GM19468 (cell line): ENCODE results near the gene CHN2.
"Not testable (repeated sequence)": the region's sequence is repeated elsewhere in the genome, so short reads cannot be mapped to it uniquely, and the experiment has no call there.

Experiments used
- ATAC-seq: cut with Tn5 transposase; IDR thresholded peaks from one replicate; pipeline ENCODE4 v1.9.1; 2021; ENCODE audit warnings: mild to moderate bottlenecking, moderate library complexity, moderate number of reproducible peaks; ENCODE audit not compliant: unreplicated experiment; ENCODE audit errors: extremely low read depth

The CHN2 gene

DNA sequence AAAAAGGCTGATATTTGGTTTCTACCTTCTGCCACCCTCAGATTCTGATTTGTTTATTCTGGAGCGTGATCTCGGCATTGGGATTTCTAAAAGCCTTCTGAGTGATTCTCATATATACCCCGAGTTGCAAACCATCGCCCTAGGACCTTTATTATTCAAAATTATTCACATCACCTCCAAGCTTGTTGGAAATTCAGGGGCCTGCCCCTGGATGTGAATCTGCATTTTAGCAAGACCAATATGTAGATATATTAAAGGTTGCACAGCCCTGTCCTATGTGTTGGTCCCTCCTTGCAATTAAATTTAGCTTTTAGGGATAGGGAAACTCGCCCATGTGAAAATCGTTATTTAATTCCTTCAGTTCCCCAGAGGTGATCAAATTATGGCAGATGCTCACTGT, 9.0 kb upstream of the CHN2 start:
- ATAC-seq, result no peak

- ATAC-seq, result no peak
Observed at GRCh38 chr7:29189743-29190201, 4.8 kb upstream of the CHN2 start.

DNA sequence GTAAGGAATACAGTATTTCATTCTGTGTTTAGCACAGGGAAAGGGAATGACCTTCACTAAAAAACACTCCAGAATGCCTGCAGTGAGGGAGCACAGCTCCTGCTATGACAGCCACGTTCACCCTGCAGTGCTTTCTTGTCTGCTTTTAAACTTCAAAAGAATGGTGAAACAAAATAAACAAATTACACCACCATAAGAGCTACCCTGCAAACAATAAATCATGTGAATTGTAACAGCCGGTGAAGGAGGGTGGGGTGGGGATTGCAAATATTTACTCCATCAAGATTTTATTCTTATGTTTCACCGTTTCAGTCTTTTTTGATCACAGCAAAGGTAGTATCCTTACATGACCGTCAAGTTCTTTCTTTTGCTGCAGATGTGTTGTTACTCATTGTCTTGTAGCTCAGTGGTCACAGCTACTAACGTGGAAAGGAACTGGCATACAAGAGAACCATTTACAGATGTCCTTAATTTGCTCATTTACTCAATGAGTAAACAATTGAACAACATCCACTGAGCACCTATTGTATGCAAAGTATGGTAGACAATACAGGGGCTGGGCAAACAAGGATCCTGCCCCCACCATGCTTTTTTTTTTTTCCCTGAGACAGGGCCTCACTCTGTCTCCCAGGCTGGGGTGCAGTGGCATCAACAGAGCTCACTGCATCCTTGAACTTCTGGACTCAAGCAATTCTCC, 4.1 kb upstream of the CHN2 start:
- no peak for ATAC-seq

DNA sequence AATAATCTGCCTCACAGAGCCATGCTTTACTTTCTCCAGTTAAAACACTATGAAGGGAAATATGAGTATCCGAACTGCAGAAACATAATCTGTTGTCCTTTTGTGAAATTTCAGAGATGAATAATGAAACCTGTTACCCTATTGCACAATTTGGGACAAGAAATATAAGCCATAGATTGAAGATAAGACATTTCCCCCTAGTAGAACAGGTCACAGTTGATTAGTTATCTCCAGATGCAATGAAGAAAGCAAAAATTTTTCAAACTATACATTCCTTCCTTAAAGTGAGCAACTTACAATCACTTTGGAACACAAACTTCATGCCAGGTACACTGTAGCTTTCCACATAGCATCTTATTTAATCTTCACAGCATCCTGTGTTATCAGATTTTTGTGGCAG, 2.3 kb upstream of the CHN2 start:
- no peak for ATAC-seq

DNA sequence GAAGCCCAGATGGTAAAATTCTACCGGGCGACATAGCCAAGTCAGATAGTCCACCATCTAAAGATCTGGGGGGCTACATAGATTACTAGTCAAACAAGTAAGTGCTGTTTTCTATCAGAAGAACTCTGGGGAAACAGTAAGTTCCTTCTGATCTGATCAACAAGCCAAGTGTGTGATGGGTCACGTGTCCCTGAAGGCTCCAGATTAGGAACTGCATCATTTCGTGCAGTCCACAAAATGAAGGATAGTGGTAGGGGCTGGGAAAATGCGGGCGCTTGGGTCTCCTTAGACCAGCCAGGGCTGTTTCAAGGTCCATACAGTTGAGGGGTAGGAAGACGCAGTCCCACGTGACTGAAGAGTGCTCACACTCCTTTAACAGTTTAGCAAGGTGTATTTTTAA, 1.8 kb upstream of the CHN2 start:
- ATAC-seq, result no peak

DNA sequence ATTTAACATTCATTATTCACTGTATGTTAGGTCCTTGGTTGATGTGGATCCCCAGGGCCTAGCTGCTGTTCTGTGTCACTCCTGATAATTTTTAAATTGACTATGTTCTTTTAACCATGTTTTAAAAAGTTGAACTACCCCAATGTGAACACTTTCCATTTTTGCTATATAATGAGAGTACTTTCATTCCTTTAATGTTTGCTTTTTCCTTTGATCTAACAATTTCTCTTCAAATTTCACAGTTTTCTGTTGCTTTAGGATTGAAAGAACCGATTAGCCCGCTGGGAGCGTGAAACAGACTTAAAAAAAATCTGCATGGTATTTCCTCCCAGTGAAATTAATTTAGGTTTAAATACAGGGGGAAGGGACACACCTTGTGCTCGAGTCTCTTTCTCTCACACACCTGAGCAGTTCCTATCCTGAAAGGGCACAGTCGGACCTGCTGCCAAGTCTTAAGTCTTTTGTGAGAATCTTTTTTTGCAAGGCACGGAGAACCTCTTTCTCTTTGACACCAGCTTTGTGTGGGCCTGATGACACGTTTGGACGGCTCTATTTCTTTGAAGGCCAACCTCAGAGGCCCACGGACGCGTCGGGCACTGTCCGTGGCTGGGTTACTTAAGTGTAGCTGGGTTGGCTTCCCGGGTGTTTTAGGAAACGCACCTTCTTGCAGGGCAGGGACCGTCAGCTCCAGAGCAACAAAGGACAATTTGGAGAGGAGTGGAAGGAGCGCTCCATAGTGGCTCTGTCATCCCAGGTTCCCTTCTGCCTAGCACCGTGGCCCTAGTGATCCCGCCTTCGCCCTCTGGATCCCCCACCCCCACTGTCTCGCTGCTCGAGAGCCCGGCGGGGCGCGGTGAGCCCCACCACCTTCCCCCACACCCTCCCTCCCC, 1.0 kb upstream of the CHN2 start:
- no peak for ATAC-seq

- no peak for ATAC-seq
Observed at GRCh38 chr7:29194206-29194593, 375 bp upstream of the CHN2 start.

GRCh38 chr7:29196191-29196590, 1.6 kb downstream of the CHN2 start:
- no peak for ATAC-seq

DNA sequence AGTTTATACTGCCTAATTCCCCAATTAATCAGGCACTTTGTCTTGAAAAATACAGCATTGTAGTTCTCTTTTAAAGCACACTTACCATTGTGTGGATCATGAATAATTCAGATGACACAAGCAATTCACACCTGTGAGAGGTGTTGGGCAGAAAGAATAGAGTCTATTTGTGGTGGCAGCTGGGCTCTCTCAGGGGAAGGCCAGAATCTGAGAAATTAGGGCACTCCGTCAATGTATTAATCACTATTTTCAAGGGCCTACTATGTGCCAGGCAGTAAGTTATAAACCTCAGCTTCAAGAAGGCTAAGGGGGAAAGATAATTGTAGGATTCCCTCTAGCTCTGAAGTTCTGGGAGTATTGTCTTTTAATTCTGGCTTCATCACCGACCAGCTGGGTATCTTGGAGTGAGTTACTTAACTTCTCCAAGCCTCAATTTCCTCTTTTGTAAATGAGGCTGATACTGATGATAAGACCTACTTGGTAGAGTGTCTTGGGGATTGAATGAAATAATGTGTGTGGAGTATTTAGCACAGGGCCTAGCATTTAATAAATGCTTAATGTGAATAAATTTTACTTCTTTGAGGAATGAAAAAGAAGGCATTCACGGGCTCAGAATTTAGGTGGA, 2.5 kb downstream of the CHN2 start:
- ATAC-seq, result no peak

DNA sequence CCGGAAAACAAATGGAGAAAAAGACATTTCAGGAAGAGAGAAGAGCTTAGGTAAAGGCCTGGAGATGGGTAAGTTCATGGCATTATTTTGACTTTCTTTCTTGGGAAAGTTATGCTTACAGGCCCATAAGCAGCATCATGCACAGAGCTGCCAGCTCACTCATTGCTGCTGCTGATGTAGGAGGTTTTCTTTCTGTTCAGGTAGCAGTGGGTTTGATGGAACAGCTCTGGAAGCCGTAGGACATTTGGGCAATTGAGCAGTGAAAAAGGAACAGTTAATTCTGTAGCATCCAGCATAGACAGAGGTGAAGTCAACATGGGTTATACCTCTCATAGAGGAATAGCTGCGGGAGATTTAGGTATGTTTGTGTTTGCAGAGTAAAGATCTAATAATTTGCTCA, 3.3 kb downstream of the CHN2 start:
- no peak for ATAC-seq

DNA sequence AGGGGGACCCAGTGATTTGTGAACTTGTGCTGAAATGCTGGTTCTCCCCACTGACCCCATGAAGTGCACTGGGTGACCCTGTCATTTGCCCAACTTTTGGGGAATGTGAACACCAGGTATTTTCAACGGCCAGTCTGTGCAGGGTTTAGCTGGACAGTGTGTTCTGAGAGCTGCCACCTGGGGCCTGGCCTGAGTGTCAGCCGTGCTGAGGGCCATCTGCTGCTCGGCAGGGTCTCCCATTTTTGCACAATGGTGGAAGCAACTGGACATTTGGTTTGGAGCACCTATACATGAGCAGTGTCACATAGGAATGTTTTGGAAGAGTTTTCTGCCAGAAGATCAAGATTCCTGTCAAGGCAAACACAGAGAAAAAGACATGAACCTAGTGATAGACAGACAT, 5.2 kb downstream of the CHN2 start:
- ATAC-seq, result no peak

- ATAC-seq, result no peak
Observed at GRCh38 chr7:29202651-29203069, 8.1 kb downstream of the CHN2 start.

GRCh38 chr7:29204491-29205272, 10.1 kb downstream of the CHN2 start:
- ATAC-seq, result no peak

DNA sequence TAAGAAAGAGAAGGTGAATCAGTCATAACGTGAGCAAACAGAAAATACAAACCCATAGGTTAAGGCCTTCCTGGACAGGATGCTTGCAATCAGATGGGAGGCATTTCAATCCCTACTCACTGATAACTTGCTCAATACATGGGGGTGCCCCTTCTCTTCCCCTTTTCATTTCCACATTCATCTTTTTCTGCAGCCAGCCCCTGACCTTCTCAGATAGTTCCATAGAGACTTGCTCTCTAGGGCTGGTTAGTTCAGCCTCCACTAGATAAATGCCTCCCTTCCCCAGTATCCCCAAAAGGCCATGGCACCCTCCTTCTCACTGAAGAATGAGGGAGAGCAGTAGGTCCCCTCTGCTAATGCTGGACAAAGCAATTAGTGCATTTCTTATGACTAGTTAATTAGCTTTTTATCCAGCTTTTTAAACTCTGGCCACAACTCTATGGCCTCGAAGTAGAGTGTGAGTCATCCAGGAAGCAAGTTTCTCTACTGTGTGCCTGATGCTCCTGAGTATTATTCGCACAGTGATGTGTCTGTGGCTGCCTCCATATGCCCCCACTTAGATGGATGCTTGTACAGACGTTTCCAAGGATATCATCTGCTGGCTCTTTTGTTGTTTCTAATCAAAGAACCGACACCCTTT, 12.7 kb downstream of the CHN2 start:
- ATAC-seq, result no peak

DNA sequence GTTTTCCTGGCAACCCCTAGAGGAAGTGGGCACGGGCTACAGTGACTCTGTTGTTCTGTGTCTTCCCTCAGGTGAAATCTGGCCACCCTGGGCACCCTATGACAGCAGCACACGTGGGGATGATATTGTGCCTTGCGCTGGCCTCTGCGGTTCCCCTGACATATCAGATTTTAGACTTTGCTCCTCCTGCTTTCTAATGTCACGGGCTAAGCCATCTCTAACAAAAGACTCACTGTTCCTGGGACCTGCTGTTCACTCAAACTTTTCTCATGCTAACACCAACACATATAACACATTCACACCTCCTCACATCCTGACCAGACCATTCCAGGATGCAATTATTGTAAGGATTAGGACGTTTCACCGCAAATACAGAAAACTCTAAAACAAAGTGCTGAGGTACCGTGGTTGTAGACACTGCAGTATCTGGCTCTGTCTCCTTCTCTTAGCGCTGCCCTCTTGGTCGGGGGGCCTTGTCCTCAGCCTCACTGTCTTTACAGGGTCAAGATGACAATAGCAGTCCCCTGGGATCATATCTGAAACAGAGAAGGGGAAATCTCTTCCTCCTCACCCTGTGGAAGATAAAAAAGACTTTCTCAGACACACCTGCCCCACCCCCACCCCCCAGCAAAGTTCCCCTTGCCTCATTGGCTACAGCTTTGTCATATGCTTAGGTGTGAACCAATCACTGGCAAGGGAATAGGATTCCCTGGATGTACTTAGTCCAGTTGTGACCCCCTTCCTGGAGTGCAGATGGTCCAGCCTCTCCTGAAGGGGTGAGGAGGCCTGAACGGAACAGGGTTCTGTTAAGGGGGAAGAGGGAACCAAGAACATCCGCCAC, 14.1 kb downstream of the CHN2 start:
- ATAC-seq, result no peak

DNA sequence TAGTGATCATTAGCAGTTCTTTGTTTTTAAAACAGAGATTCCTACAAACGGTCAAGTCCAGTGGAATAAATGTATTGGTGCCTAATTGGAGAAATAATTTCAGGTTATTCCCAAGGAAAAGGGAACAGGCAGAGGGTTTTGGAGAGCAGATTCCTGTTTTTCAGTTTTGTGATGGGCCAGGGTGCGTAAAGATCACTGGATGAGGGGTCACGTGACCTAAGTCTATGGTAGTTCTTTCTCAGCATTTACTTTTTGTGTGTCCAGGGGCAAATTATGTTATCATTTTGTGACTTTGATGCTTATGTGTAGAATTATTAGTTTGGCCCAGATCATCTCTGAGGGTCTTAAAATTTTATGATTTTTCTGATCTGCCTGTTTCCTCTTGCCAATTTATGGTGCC, 15.2 kb downstream of the CHN2 start:
- ATAC-seq, result no peak

GRCh38 chr7:29212736-29213135, 18.2 kb downstream of the CHN2 start:
- ATAC-seq, result not testable (repeated sequence)

GRCh38 chr7:29214056-29214455, 19.5 kb downstream of the CHN2 start:
- no peak for ATAC-seq

DNA sequence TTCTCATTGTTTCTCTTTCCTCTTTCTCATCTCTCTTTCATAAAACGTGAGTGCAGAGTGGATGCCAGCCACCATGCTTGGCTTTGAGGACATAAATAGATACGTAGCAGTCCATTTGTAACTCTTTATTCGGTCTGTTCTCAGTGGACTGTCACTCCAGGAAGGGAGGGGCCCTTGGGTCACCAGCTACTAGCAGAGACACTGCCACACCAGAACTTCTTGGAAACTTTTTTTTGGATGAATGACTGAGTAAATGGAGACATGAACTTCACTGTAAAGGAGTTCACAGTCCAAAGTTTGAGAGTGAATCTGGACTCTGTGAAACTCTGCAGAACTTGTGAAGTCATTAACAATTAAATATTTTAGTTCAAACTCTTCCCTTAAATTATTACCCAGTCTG, 20.2 kb downstream of the CHN2 start:
- ATAC-seq, result no peak
